Adrenal gland (tissue), 12 donors: ENCODE measurements around the gene ARL6IP1. TPM values are rescaled to one million over a fixed set of nuclear protein-coding genes. Genes with fewer than 3 reads are reported as not detected.

ENCODE experiments used
- DNase-seq, 7 donors: peaks; one replicate each; pipeline ENCODE4 v3.0.0-alpha.2; 2019 to 2020
- H3K27ac ChIP-seq, 5 donors: fragments of 200-600 bp; sonication (generic) in 4 of 5; 1 replicate in 3 of 5; 2 replicates in 2 of 5; pipeline versions ENCODE4 v1.5.1 to v1.8.0; 2016 to 2020; ENCODE audit warnings: mild to moderate bottlenecking in 1 of 5
- H3K27me3 ChIP-seq: fragments of 200-600 bp; 2 replicates; pipeline ENCODE4 v1.8.0; 2021
- H3K36me3 ChIP-seq, 2 donors: fragments of 200-600 bp; replicated peaks in 1 of 2; 1 replicate in 1 of 2; 2 replicates in 1 of 2; pipeline versions ENCODE4 v1.5.1 to v1.8.0; 2018 to 2022
- H3K4me1 ChIP-seq, 2 donors: fragments of 200-600 bp; replicated peaks in 1 of 2; 1 replicate in 1 of 2; 2 replicates in 1 of 2; pipeline versions ENCODE4 v1.5.1 to v1.8.0; 2018 to 2021
- H3K4me3 ChIP-seq, 4 donors: fragments of 200-600 bp; sonication (generic) in 3 of 4; one replicate each; pipeline ENCODE4 v1.5.1; 2016 to 2018
- H3K9me3 ChIP-seq, 3 donors: fragments of 200-600 bp; sonication (generic) in 1 of 3; replicated peaks in 1 of 3; 1 replicate in 2 of 3; 2 replicates in 1 of 3; pipeline versions ENCODE4 v1.5.1 to v1.8.0; 2016 to 2021
- CTCF ChIP-seq, 6 experiments: fragments of 450-650 bp in 4 of 6; fragments of 200-600 bp in 2 of 6; sonication (generic) in 1 of 6; IDR thresholded peaks; 1 replicate in 5 of 6; 2 replicates in 1 of 6; pipeline versions ENCODE4 v1.5.1 to v1.8.0; 2016 to 2021; ENCODE audit warnings: antibody characterized with exemption in 6 of 6, mild to moderate bottlenecking in 2 of 6, moderate library complexity in 1 of 6
- POLR2A ChIP-seq, 2 donors: fragments of 450-650 bp; IDR thresholded peaks; one replicate each; pipeline ENCODE4 v1.6.1; 2017; ENCODE audit warnings: antibody characterized with exemption in 2 of 2, mild to moderate bottlenecking in 2 of 2, moderate library complexity in 1 of 2
- WGBS, 4 donors: extraction: QIAGEN DNeasy Blood & Tissue Kit in 2 of 4; methylation state at CpG; one replicate each; pipeline versions ENCODE4 v1.1.5 to v1.1.7; 2013 to 2017; 5-methylcytosine and 5-hydroxymethylcytosine counted together
- intact Hi-C, 2 donors: fragments of 100-400 bp; cut with DNase I; formaldehyde crosslinking; loops; one replicate each; pipeline versions ENCODE4 v1.14.1 to v1.15.0; 2022 to 2023
- polyA plus RNA-seq, 3 donors: library from polyadenylated mRNA; stranded (reverse); fragments of 200-250 nt in 2 of 3; fragments of 350-450 nt in 1 of 3; fragmentation: Illumina TruSeq in 1 of 3; extraction: RNeasy Lipid Tissue Mini Kit (QIAGEN cat#74804) in 1 of 3; gene quantifications; one replicate each; pipeline ENCODE4 v1.2.3, GENCODE V29; 2013 to 2014
- total RNA-seq, 9 donors: library from RNA; depleted of rRNA in 4 of 9; stranded (reverse); fragments of >200 nt in 4 of 9; fragments of 120-200 nt in 1 of 9; fragmentation: NEBNext Ultra II Directional in 1 of 9; extraction: Animal tissue kit (Norgen Biotek cat#: 25700) in 1 of 9; gene quantifications; one replicate each; pipeline versions ENCODE4 v1.1.0 to v1.2.4, GENCODE V29; 2013 to 2023
- donor health status: healthy with polysubstance abuse.
- donor health status: Bipolar disorder and iron deficiency.
- donor health status: DM: yes; HTN: yes; CAD: no.
- donor health status: DM: no; HTN: no; CAD: no.
- donor health status: DM: no; HTN: no; CAD: no.
- donor health status: DM: yes; HTN: yes; CAD: no.

The ARL6IP1 gene
- total and polyA plus RNA-seq, 12 donors, result 55.3 to 439 (median 227) TPM

- Histone ChIP-seq H3K27me3 (no peaks in the 10 kb centered on the region), H3K9me3 (no peaks in the 10 kb centered on the region), H3K4me3 (no peak overlapping the region), H3K4me1 (no peaks in the 10 kb centered on the region), H3K27ac (no peak overlapping the region), H3K36me3 (peaks cover 0 to 77% of the 10 kb centered on the region in 2 donors)
- no peak for TF ChIP-seq POLR2A (IDR thresholded peaks at IDR 0.05)
- no peak for TF ChIP-seq CTCF (IDR thresholded peaks at IDR 0.05)
- intact Hi-C loops, result no loop called here
- 89 to 93% (median 91%) methylated on average over 7 of the region's 7 CpGs for WGBS, 4 donors
- no peak for DNase-seq
Observed at GRCh38 chr16:18841833-18842525, 40.6 kb upstream of the ARL6IP1 start.

GRCh38 chr16:18839555-18839954, 38.2 kb upstream of the ARL6IP1 start:
- WGBS, 4 donors, result 86 to 88% (median 87%) methylated on average over 6 of the region's 6 CpGs
- no peak for DNase-seq

GRCh38 chr16:18836702-18837101, 35.4 kb upstream of the ARL6IP1 start:
- DNase-seq, result no peak
- no peak overlapping the region for H3K27ac ChIP-seq
- no peak for TF ChIP-seq POLR2A (IDR thresholded peaks at IDR 0.05)
- TF ChIP-seq CTCF (IDR thresholded peaks at IDR 0.05), result no peak
- peaks cover 0 to 93% of the 10 kb centered on the region in 2 donors for H3K36me3 ChIP-seq
- intact Hi-C loops, result no loop called here
- no peaks in the 10 kb centered on the region for H3K4me1 ChIP-seq
- no peaks in the 10 kb centered on the region for H3K27me3 ChIP-seq
- no peak overlapping the region for H3K4me3 ChIP-seq
- H3K9me3 ChIP-seq, result no peaks in the 10 kb centered on the region

More at GRCh38 chr16:18839555-18839954, 38.2 kb upstream of the ARL6IP1 start:
- Histone ChIP-seq H3K36me3 (peaks cover 0 to 77% of the 10 kb centered on the region in 2 donors), H3K4me1 (no peaks in the 10 kb centered on the region), H3K9me3 (no peaks in the 10 kb centered on the region), H3K27me3 (no peaks in the 10 kb centered on the region), H3K27ac (no peak overlapping the region), H3K4me3 (no peak overlapping the region)
- intact Hi-C loops, result no loop called here
- TF ChIP-seq CTCF (IDR thresholded peaks at IDR 0.05) (no peak), POLR2A (IDR thresholded peaks at IDR 0.05) (no peak)

- no peak for DNase-seq
- Histone ChIP-seq H3K9me3 (no peaks in the 10 kb centered on the region), H3K4me1 (no peaks in the 10 kb centered on the region), H3K4me3 (no peak overlapping the region), H3K27me3 (no peaks in the 10 kb centered on the region), H3K27ac (no peak overlapping the region), H3K36me3 (peaks cover 0 to 94% of the 10 kb centered on the region in 2 donors)
- intact Hi-C loops, result no loop called here
- no peak for TF ChIP-seq CTCF (IDR thresholded peaks at IDR 0.05)
- TF ChIP-seq POLR2A (IDR thresholded peaks at IDR 0.05), result no peak
- 80 to 86% (median 82%) methylated on average over 4 of the region's 4 CpGs for WGBS, 4 donors
Observed at GRCh38 chr16:18834864-18835263, 33.5 kb upstream of the ARL6IP1 start.
